Measurements from ENCODE around the gene STMN1. TPM values are rescaled to one million over a fixed set of nuclear protein-coding genes. Genes with fewer than 3 reads are reported as not detected.

Gene STMN1
- total and polyA plus RNA-seq, 2 of the 8 experiments (the other 6 are each of a cell fraction or from before 2014, with no cell fraction given) = 116 to 564 TPM

- POLR2A ChIA-PET (ENCODE audit: partially characterized antibody) = interaction anchor here (1.0 to 2.0 kb wide), 6 partner anchors 9 to 41 kb away, joined by 3 to 8 read pairs (median 3); partner anchors contain the start of gene MTFR1L
- no peak overlapping the region; a peak in 2 of 7 replicates for H3K9ac ChIP-seq (replicated peaks in 1 of 4; ENCODE audit: extremely low read depth in 1 of 4, low read depth in 3 of 4, low read length in 3 of 4)
- 89% methylated on average over 13 of the region's 16 CpGs; no CpG with 5 or more reads in 1 of the 2 experiments for WGBS, 2 experiments (ENCODE audit: extremely low coverage in 1 of 2, insufficient coverage in 1 of 2, insufficient read length in 1 of 2, insufficient replicate concordance in 2 of 2, low coverage in 1 of 2, low lambda C conversion rate in 2 of 2, missing lambda C conversion rate in 1 of 2)
- no peak for TF ChIP-seq EZH2 (IDR thresholded peaks at IDR 0.05; ENCODE audit: low read depth, low read length, severe bottlenecking)
- TF ChIP-seq JUN (IDR thresholded peaks at IDR 0.05; ENCODE audit: low read depth, low read length) = no peak
- TF ChIP-seq GABPA (IDR thresholded peaks at IDR 0.05; ENCODE audit: borderline replicate concordance, insufficient read depth, low read length) = no peak
- TF ChIP-seq CEBPB (IDR thresholded peaks at IDR 0.05; ENCODE audit: low read depth, low read length) = no peak
- no peak for TF ChIP-seq POLR2A (IDR thresholded peaks at IDR 0.05; ENCODE audit: control extremely low read depth in 1 of 2, low read depth in 2 of 2, low read length in 2 of 2)
- no peak for TF ChIP-seq RNF2 (IDR thresholded peaks at IDR 0.05; ENCODE audit: borderline replicate concordance, low read depth, low read length, missing control alignments, poor library complexity, severe bottlenecking)
- TF ChIP-seq NRF1 (IDR thresholded peaks at IDR 0.05; ENCODE audit: low read depth, low read length) = no peak
- TF ChIP-seq KDM1A (IDR thresholded peaks at IDR 0.05; ENCODE audit: borderline replicate concordance, low read length) = no peak
- no peak for TF ChIP-seq CHD1 (IDR thresholded peaks at IDR 0.05; ENCODE audit: low read depth, low read length)
- TF ChIP-seq POLR2AphosphoS5 (IDR thresholded peaks at IDR 0.05; ENCODE audit: low read depth, low read length) = no peak
- TF ChIP-seq HDAC2 (IDR thresholded peaks at IDR 0.05; ENCODE audit: borderline replicate concordance in 1 of 2, low read depth in 2 of 2, low read length in 2 of 2) = no peak
Observed at GRCh38 chr1:25861316-25862286, 44.6 kb downstream of the STMN1 start.

More at GRCh38 chr1:25861316-25862286, 44.6 kb downstream of the STMN1 start:
- DNase-seq (ENCODE audit: low read depth in 1 of 2, low spot score in 2 of 2) (no peak), FAIRE-seq (no peak)
- Histone ChIP-seq H2BK12ac (ENCODE audit: low read depth, low read length) (no peak overlapping the region), H2AFZ (ENCODE audit: low read length) (no peak overlapping the region), H2AK5ac (ENCODE audit: low read depth, low read length) (no peak overlapping the region), H2BK5ac (ENCODE audit: low read depth, low read length) (no peak overlapping the region), H3K4me3 (ENCODE audit: extremely low read depth in 1 of 4, insufficient read depth in 2 of 4, low read depth in 3 of 4, low read length in 4 of 4) (no peak overlapping the region), H2BK20ac (ENCODE audit: low read length) (no peak overlapping the region), H3K36me3 (ENCODE audit: control insufficient read depth in 2 of 4, insufficient read depth in 4 of 4, low read length in 3 of 4) (peaks cover 0 to 8% (median 1%) of the 10 kb centered on the region in 4 experiments; a peak in 3 of 8 replicates), H3K27me3 (replicated peaks in 1 of 4; ENCODE audit: control insufficient read depth in 3 of 4, extremely low read depth in 1 of 4, insufficient read depth in 3 of 4, low read length in 3 of 4) (no peaks in the 10 kb centered on the region), H3K27ac (ENCODE audit: low read depth, low read length) (no peak overlapping the region), H3K4ac (replicated peaks; ENCODE audit: insufficient read length, low read depth, low read length) (no peak overlapping the region), H3K4me1 (replicated peaks in 1 of 4; ENCODE audit: control insufficient read depth in 3 of 4, insufficient read depth in 4 of 4, low read length in 3 of 4) (no peaks in the 10 kb centered on the region; a peak in 2 of 7 replicates), H2BK120ac (replicated peaks; ENCODE audit: low read depth, low read length) (no peak overlapping the region), H4K20me1 (replicated peaks in 1 of 2; ENCODE audit: control insufficient read depth in 1 of 2, insufficient read depth in 2 of 2, low read length in 2 of 2) (peaks cover 0 to 1% of the 10 kb centered on the region in 2 experiments), H4K5ac (ENCODE audit: insufficient read length, low read depth, low read length) (no peak overlapping the region), H3K56ac (replicated peaks; ENCODE audit: insufficient read length, low read depth, low read length) (no peak overlapping the region), H3K79me2 (ENCODE audit: control insufficient read depth in 1 of 2, insufficient read depth in 2 of 2, low read length in 2 of 2) (peaks cover 6 to 19% of the 10 kb centered on the region in 2 experiments; a peak in 3 of 4 replicates), H3K79me1 (ENCODE audit: low read depth, low read length) (no peaks in the 10 kb centered on the region; the same call in 1 of the 2 replicates), H4K91ac (replicated peaks; ENCODE audit: insufficient read length, low read length) (no peak overlapping the region), H2BK15ac (ENCODE audit: low read length) (no peak overlapping the region), H3K23me2 (ENCODE audit: low read depth, low read length) (peaks cover 14% of the 10 kb centered on the region), H3K4me2 (ENCODE audit: insufficient read depth in 1 of 2, low read depth in 2 of 2, low read length in 2 of 2) (no peak overlapping the region), H3K23ac (ENCODE audit: insufficient read length) (no peak overlapping the region), H3K14ac (ENCODE audit: insufficient read length) (no peak overlapping the region), H4K8ac (ENCODE audit: extremely low read depth, insufficient read depth, low read length) (no peak overlapping the region), H3K9me3 (ENCODE audit: insufficient read depth in 2 of 2, low read depth in 1 of 2, low read length in 1 of 2) (no peaks in the 10 kb centered on the region), H3K18ac (ENCODE audit: extremely low read depth, low read length) (no peak overlapping the region)
- CTCF ChIA-PET (ENCODE audit: partially characterized antibody) = interaction anchor here (1.0 to 2.6 kb wide), 4 partner anchors 30 to 52 kb away, joined by 3 to 13 read pairs (median 3); partner anchors contain the start of gene MTFR1L

All from H1 (cell line).